GM21390 (cell line): ENCODE data around the gene SYT13.
"Not testable (repeated sequence)": the region's sequence is repeated elsewhere in the genome, so short reads cannot be mapped to it uniquely, and the experiment has no call there.

Experiments used
- ATAC-seq: cut with Tn5 transposase; IDR thresholded peaks from one replicate; pipeline ENCODE4 v1.9.1; 2021; ENCODE audit not compliant: unreplicated experiment

Gene SYT13

DNA sequence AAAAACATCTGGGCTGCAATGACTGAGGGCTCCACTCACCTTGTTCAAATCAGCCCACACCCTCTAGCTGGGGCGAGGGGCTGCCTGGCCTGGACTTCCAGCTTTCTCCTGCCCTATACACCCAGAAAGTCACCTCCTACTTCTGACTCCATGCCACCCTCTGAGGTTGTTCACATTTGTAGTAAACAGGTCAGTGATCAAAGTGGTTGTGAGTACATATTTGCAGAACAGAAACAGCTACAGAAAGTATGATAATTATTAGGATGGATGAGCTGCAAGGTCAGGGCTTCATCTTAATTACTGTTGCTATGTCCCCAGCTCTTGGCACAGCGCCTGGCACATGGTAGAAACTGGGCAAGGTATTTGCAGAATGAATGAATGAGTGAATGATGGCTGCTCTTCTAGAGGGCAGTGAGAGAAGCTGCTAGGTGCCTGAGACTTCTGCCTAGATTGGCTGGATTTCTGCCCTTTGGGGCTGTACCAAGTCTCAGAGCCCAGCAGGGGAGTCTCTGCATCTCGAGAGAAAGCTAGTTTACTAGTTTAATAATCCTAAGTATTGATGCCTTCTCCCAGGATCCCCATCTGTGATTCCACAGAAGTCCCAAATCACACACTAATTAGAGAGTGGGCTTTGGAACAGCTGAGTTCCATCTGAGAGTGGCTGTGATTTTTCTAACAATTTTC, 36.0 kb downstream of the SYT13 start:
- no peak for ATAC-seq

DNA sequence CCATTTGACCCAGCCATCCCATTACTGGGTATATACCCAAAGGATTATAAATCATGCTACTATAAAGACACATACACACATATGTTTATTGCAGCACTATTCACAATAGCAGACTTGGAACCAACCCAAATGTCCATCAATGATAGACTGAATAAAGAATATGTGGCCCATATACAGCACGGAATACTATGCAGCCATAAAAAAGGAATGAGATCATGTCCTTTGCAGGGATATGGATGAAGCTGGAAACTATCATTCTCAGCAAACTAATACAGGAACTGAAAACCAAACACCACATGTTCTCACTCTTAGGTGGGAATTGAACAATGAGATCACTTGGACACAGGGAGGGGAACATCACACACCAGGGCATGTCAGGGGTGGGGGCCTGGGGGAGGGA, 36.8 kb downstream of the SYT13 start:
- not testable (repeated sequence) for ATAC-seq

DNA sequence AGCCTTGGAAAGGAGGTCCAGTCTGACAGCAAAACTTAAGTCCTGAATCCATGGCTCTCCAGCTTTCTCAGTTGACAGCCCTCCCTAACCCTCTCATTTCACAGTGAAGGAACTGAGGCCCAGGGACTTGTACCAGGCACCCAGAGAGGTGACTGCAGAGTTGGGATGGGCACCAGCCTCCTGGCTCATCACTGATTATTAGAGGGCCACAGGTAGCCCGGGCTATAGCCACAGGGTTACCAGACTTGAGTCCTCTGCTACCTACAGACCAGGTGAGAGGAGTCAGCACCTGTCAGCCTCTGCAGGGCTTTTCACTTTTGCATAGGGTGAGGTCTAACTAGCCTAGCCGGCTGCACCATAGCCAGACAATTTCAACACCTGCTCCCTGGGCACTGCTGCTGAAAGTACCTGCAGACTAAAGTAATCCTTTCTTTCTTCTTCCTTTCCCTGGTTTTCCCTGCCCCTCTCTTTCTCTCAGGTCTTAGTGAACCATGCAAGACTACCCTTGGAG, 37.6 kb downstream of the SYT13 start:
- no peak for ATAC-seq

DNA sequence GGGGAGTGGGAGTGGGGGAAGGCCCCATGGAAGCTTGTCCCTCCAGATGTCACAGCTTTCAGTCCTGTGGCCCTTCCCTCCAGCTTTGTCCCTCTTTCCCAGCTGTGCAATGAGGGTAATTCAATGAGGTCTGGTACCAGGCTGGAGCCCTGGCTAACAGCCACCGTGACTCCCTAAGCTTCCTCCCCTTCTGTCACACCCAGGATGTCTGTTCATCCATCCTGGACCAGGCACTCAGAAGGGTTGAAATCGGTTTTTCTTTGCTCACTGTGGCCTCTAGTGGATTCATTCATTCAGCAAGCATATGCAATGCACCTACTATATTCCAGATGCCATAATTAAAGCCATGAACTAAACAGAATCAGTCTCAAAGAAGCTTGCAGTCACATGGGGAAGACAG, 38.7 kb downstream of the SYT13 start:
- no peak for ATAC-seq

DNA sequence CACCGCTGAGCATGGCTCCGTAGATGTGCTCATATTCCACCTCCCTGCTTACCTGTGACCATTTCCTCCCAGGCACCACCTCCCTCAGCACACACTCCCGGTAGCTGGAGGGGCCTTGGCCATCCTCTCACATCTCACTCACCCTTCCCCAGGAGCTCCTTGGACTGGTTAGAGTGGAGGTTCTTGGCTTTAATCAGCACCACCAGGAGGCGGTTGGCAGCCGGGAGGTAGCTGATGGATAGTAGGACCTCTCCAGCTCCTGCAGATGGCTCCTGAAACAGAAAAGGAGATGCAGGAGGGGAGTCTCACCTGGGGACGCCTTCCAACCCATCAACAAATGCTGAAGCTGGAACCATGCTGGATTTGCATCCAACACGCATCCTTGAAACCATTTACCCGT, 39.9 kb downstream of the SYT13 start:
- ATAC-seq, result no peak

DNA sequence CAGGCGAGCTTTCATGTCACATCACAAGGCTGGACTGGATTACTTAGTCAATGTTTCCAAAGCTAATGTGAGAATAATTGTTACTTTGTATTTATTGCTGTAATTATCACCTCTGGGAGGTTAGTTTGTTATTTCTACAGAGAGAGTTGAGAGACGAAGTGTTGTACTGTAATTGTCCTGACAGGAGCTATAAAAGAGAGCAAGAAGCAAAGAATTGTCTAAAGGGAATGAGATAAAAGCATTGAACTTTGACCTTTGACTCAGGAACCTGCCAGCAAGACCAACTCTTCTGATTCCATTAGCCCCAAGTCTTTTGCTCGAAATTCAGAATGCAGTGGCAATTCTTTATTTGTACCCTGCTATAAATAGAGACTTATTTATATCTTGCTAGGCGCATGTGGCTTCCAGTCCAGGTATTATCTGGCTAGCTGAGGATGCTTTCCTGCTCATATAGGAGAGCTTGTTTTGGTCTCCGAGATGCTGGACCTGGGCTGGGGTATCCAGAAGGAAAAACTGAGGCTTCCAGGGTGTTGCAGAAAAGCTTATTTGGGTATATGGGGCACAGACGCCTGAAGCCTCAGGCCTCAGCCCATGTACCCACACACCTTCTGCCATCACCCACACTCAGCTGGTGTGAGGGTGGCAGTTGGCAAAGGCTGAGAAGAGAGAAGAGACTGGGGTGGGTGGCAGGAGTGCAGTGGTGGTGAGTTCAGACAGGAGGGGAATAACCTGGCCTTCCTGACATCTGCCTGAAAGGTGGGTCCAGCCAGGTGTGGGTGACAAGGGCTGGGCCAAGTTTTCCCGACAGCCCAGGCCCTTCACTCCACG, 40.7 kb downstream of the SYT13 start:
- ATAC-seq, result no peak

DNA sequence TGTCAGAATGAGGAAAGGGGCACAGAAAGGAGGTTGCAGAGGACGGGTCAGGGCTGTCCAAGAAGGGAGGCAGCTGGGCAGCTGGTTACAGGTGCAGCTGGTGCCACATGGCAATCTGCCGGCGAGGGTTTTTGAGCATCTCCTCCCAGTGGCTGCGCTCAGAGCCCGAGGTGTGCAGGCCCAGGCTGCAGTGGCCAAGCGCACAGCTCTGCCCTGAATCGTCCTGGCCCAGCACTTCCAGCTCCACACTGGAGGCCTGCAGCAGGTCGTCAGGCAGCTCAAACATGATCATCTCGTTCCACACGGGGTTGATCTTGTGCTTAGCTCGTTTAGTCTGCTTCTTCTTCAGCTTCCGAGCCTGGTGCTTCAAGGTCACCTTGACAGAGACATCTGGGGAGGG, 42.2 kb downstream of the SYT13 start:
- no peak for ATAC-seq

DNA sequence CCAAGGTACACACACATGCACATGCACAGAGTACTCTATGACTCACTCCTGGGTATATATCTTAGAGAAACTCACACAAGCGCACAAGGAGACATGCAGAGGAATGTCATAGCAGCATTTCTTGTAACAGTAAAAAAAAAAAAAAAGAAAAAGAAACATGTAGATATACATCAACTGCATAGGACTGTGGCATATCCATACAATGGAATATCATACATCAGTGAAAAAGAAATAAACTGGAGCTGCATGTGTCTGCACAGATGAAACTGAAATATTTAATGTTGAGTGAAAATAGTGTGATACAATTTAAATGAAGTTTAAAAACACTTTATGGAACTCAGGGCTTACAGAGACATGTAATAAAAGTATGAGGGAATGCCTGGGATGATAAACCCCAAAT, 46.4 kb downstream of the SYT13 start:
- no peak for ATAC-seq

DNA sequence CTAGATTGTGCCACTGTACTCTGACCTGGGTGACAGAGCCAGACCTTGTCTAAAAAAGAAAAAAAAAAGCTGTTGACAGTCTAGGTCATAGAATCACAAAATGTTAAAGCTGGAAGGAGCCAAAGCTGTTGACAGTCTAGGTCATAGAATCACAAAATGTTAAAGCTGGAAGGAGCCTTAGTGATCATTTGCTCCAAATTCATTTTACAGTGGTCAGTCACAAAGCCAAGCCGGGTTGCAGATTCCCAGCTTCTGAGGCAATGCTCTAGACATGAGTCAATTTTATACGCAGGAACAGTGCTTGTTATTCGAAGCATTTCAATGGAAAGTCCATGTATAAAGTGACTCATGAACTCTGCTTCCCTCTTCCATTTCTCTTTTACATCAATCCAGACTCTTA, 47.4 kb downstream of the SYT13 start:
- ATAC-seq, result no peak

DNA sequence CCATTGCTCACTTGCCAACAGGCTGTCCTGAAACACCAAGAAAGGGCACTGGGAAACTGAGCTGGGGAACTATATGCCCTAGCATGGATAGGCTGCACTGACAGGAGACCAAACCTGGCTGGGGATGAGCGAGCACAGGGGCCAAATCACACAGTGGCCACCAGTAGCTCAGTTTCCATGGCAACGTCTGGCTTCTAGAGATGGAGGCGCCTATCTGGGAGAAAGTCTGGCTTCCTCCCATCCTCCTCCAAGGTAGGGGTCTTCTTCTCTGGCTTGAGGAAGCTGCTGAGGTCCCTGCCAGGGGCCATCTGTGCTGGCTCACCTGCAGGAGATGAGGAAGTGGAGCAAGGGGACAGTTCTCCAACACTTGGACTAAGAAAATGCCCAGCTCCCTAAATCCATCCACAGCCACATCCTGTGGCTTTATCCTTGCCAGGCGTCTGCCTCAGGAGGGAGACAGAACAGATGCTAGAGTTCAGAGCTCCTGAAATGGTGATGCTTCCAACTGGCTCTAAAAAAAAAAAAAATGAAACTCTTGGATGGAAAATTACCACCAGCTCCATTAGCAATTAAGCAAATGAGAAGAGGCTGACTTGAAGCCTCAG, 48.3 kb downstream of the SYT13 start:
- ATAC-seq, result no peak

DNA sequence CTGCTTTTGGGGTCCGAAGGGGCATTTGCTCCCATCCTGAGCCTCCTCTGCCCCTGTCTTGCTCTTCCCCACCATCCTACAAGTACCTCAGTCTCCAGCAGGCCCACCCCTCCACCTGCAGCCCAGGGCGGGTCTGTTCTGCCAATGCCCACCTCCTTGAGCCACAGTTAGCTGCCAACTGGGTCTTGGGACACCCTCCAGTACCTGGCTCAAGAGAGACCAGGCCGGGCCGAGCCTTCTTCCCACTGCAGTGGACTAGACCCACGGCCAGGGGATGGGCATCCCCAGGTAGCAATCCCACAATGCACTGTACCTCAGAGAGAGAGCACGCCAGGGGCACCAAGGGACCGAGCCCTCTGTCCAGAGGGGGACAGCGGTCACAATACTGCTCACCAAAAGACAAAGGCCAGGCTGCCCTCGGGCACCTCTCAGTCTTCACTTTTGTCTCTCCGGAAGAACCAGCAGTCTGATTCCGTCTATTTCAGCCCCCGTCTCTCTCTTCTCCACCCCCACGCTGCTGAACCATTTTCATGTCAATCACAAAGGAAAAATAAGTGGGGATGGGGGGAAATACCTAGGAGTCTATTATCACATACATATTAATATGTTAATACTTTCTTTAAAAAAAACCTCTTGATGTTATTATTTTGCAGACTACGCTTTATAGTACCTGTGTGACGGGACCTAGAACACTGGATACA, 51.7 kb downstream of the SYT13 start:
- no peak for ATAC-seq

DNA sequence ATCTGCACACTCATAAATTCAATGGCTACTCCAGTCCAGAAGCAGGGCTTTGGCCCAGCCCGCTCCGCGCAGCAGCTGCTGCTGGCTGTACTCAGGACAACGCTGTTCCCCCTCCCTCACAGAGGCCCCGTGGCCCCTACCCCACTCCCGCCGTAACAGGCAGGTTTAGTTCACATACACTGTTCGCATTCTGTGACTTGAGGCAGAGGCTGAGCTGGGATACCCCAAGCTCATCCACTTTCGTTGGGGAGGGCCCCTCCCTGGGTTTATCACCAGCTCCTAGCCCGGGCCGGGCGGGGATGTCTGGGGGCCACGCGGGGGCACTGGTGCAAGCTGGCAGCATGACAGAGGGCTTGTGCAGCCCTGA, 52.4 kb downstream of the SYT13 start:
- no peak for ATAC-seq

DNA sequence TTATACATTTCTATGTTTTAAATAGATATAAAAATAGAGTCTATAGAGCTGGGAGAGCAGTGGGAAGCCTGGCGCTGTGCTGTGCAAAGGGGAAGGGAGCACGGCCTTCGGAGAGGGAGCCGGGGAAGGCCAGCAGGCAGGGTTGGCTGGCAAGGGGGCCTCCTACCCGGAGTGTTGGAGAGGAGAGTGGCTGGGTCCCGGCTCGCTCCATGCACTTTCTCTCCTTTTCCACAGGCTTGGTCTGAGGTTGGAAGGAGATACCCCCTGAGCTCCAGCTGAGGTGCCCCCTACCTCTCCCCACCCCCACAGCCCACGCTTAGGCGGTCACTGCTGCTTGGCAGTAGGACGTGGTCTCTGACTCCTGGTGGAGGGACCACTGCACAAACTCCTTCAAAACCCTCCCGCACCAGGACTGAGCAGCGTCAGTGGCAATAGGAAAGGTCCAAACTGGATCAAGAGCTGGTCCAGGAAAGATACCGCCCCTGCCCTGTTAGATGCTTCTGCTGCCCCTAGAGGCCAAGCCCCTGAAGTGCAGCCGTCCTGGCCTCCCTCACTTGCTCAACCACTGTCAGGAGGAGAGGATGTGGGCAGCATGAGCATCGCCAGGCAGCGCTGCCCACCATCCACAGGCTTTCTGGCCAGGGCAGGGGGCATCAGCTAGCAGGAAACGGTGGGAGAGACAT, 52.9 kb downstream of the SYT13 start:
- ATAC-seq, result no peak

DNA sequence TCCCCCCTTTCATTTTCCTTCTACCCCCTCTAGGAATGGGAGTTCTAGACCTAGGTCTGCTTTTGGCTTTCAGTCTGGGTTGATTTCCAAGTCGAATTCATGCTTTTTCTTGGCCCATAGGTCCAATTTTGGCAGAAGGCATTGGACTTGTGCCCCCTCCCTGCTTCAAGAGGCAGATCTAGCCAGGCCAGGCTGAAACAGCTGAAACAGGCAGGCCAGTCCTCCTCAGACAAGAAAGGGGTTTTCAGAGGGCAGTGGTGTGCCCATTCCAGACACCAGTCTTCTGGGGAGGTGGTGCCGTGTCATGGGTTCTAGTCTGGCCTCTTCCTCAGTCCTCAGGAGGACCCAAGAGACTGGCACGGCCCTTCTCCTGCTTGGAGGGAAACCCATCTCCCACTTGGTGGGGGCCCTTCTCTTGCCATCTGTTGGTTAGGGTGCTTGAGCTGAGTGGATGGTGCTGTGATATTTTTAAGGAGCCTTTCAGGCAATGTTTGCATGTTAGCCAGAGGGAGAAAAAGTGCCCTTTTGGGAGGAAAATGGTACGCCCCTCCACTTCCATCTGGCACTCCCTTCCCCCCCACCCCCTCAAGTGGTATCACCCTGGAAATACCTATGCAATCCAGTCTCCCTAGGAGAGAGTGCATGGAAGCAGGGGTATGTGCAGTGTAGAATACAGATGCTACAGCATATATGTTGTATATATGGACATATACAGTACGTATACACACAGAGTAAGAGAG, 53.6 kb downstream of the SYT13 start:
- ATAC-seq, result no peak

DNA sequence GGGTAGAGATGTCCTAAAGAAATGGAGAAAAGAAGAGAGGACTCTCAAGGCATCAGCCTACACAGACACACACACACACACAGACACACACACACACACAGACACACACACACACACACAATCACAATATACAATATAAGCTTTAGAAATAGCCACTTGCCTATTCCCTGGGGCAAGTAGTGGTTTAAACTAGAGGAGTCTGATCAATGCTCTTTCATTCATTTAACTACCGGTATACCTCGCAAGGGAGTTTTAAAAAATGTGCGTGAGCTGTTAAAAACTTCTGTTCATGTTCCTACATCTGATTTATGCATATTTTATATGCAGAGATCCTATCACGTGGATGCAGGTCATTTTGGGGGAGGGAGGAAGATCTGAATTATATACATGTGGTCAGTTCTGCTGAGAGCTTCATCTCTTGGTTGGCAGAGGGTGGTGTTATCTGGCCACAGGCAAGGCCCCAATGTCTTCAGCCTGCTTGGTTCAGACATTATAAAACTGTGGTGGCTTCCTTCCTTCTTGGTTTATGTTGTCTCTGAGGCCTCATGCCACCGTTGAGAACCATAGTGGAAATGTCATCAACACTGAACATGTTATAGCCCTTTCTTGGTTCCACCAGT, 56.6 kb downstream of the SYT13 start:
- no peak for ATAC-seq

DNA sequence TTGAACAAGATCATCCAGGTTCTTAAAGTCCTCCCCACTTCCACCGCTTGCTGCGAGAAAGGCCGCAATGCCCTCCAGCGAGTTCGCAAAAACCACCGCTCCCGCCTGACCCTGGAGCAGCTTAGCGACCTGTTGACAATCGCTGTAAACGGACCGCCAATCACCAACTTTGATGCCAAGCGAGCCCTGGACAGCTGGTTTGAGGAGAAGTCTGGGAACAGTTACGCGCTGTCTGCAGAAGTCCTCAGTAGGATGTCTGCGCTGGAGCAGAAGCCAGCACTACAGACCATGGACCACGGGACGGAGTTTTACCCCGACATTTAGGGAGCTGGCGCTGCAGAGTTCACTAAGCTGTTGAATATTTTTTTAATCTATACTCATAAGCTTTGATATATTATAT, 58.3 kb downstream of the SYT13 start:
- no peak for ATAC-seq

DNA sequence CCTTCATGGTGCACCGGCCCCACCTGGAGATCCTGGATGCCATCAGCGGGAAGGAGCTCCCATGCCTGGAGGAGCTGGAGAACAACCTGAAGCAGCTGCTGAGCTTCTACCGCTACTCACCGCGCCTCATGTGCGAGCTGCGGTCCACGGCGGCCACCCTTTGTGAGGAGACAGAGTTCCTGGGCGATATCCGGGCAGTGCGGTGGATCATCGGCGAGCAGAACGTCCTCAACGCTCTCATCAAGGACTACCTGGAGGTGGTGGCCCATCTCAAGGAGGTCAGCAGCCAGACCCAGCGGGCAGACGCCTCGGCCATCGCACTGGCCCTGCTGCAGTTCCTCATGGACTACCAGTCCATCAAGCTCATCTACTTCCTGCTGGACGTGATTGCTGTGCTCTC, 59.2 kb downstream of the SYT13 start:
- no peak for ATAC-seq

DNA sequence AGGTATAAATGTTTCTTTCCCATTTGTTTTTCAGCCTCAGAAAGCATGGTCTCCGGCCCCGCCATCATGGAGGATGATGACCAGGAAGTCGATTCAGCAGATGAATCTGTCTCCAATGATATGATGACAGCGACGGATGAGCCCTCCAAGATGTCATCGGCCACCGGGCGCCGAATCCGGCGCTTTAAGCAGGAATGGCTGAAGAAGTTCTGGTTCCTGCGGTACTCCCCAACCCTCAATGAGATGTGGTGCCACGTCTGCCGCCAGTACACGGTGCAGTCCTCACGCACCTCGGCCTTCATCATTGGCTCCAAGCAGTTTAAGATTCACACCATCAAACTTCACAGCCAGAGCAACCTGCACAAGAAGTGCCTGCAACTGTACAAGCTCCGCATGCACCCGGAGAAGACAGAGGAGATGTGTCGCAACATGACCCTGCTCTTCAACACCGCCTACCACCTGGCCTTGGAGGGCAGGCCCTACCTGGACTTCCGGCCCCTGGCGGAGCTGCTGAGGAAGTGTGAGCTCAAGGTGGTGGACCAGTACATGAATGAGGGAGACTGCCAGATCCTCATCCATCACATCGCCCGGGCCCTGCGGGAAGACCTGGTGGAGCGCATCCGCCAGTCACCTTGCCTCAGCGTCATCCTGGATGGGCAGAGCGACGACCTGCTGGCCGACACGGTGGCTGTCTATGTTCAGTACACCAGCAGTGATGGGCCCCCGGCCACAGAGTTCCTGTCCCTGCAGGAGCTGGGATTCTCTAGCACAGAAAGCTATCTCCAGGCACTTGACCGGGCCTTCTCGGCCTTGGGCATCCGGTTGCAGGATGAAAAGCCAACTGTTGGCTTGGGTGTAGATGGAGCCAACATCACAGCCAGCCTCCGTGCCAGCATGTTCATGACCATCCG, 59.9 kb downstream of the SYT13 start:
- ATAC-seq, result no peak

DNA sequence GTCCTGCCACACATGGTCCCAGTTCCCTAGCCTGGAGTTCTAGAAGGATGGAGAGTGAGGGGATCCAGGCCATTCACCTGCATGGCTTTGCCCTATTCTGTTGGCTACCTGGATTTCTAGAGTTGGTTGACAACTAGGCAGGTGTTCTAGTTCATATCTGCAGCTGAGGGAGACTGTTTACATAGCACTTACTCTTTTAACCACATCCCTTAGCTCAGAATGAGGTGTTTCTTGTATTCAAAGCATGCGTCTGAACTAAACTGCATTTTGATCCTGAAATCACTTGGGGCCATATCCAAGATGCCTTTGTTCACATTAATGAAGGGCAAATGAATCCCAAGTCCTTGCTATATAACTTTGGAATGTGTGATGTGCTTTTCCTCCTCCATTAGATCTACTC, 60.9 kb downstream of the SYT13 start:
- ATAC-seq, result no peak
